Measurements from ENCODE around the gene ZNF598. TPM values are rescaled to one million over a fixed set of nuclear protein-coding genes. Genes with fewer than 3 reads are reported as not detected.

The ZNF598 gene
- total RNA-seq, 1 experiment from 2014 or later = 85.7 TPM

DNA sequence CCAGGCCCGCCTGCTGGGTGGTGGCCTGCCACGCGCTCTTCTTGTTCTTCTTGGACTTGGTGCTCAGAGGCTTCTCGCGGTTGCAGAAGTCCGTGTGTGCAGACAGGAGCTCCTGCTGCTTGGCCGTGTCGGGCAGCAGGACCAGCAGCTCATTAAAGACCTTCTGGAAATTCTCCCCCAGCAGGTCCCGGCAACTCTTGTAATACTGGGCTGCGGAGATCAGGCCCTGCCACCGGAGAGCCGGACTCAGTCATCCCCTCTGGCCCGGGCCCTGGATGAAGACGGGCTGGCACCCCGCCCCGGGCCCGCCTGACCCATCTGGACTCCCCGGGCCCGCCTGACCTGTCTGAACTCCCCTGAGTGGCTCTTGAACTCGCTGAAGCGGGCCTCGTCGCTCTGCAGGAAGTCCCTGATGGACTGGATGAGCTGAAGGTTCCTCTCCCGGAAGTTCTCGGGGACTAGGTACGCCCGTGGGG is 11.2 kb downstream of the ZNF598 start:
- ChIA-PET POLR2A (no interaction called here), CTCF (no interaction called here)
- intact Hi-C loops (cut with micrococcal nuclease; ENCODE audit: unreplicated experiment) (no loop called here), in situ Hi-C loops (cut with HindIII; ENCODE audit: low pct_unique_long_range_greater_than_20kb, low sequenced_read_pairs) (no loop called here)
- no peaks in the 10 kb centered on the region for H3K9me3 ChIP-seq (ENCODE audit: control insufficient read depth, insufficient read depth, low read depth, low read length)
- H3K4me1 ChIP-seq (ENCODE audit: control insufficient read depth, insufficient read depth, low read length) = no peaks in the 10 kb centered on the region; the same call in 1 of the 2 replicates
- H3K27me3 ChIP-seq (ENCODE audit: control insufficient read depth, insufficient read depth, low read length) = no peaks in the 10 kb centered on the region
- DNase-seq (ENCODE audit: low read depth, low spot score) (no peak), ATAC-seq (no peak)
- H3K4me3 ChIP-seq (ENCODE audit: low read depth in 2 of 2, low read length in 2 of 2) = no peak overlapping the region
- peaks cover 6% of the 10 kb centered on the region; the same call in 1 of the 2 replicates for H3K36me3 ChIP-seq (ENCODE audit: control insufficient read depth, insufficient read depth, low read length)
- no peak overlapping the region for H3K27ac ChIP-seq (ENCODE audit: low read length)
- no peak for TF ChIP-seq CTCF (IDR thresholded peaks at IDR 0.05)
- no peak for TF ChIP-seq SIN3A (IDR thresholded peaks at IDR 0.05; ENCODE audit: borderline replicate concordance, insufficient read depth, low read depth, low read length)
- no peak for TF ChIP-seq REST (IDR thresholded peaks at IDR 0.05; ENCODE audit: insufficient read depth in 1 of 2, low read depth in 2 of 2, low read length in 1 of 2)
- TF ChIP-seq TCF7L2 (IDR thresholded peaks at IDR 0.05; ENCODE audit: low read depth, low read length) = no peak
- TF ChIP-seq POLR2AphosphoS5 (IDR thresholded peaks at IDR 0.05; ENCODE audit: low read depth, low read length) = no peak
- no TSS peak for BruUV-seq (replicated peaks)

GRCh38 chr16:1997494-1998359 is 11.9 kb downstream of the ZNF598 start:
- Histone ChIP-seq H3K9me3 (ENCODE audit: control insufficient read depth, insufficient read depth, low read depth, low read length) (no peaks in the 10 kb centered on the region), H3K36me3 (ENCODE audit: control insufficient read depth, insufficient read depth, low read length) (peaks cover 6% of the 10 kb centered on the region; the same call in 1 of the 2 replicates), H3K4me3 (ENCODE audit: low read depth in 2 of 2, low read length in 2 of 2) (no peak overlapping the region), H3K27me3 (ENCODE audit: control insufficient read depth, insufficient read depth, low read length) (no peaks in the 10 kb centered on the region), H3K27ac (ENCODE audit: low read length) (no peak overlapping the region), H3K4me1 (ENCODE audit: control insufficient read depth, insufficient read depth, low read length) (no peaks in the 10 kb centered on the region; the same call in 1 of the 2 replicates)
- TF ChIP-seq REST (IDR thresholded peaks at IDR 0.05; ENCODE audit: insufficient read depth in 1 of 2, low read depth in 2 of 2, low read length in 1 of 2) (no peak), CTCF (IDR thresholded peaks at IDR 0.05) (no peak), TCF7L2 (IDR thresholded peaks at IDR 0.05; ENCODE audit: low read depth, low read length) (no peak), POLR2AphosphoS5 (IDR thresholded peaks at IDR 0.05; ENCODE audit: low read depth, low read length) (no peak), SIN3A (IDR thresholded peaks at IDR 0.05; ENCODE audit: borderline replicate concordance, insufficient read depth, low read depth, low read length) (no peak)
- intact Hi-C loops (cut with micrococcal nuclease; ENCODE audit: unreplicated experiment) (no loop called here), in situ Hi-C loops (cut with HindIII; ENCODE audit: low pct_unique_long_range_greater_than_20kb, low sequenced_read_pairs) (no loop called here)
- POLR2A ChIA-PET = no interaction called here
- TSS peak; percentile 61 for BruUV-seq (replicated peaks)
- ATAC-seq (no peak), DNase-seq (ENCODE audit: low read depth, low spot score) (no peak)
- CTCF ChIA-PET = no interaction called here
